ENCODE measurements around the gene RTL1. TPM values are rescaled to one million over a fixed set of nuclear protein-coding genes. Genes with fewer than 3 reads are reported as not detected.

The RTL1 gene
- total and polyA plus RNA-seq, 5 donors from 2014 or later: not detected

DNA sequence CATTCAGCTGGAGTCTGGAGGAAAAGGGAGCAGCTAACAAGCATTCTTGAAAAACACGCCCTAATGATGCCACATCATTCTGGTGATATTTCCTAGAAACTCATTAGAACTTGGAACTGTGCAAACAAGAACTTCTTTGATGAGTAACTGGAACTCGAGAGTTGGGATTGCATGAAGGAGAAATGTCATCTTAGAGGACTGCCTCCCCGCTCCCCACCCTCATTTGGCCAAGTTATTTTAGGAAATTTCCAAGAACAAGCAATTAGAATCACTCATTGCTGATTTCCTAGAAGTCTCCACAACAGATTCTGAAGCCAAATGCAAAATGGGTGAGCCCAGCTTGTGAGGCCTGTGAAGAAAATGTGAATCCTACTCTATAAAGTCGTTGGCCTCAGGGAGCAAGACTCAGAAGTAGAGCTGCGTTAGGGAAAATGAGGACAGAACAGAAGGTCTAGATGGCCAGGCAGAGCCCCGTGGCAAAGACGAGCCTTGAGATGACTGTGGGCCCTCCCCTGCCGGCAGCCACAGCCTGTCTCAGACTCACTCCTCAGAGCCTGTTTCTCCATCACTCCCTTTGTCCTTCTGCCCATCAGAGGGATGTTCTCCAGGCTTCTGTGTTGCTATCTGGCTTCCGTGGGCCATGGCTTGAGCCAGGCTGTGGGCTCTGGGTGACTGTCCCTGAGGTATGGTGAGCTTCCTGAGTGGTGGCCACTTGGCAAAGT lies 38.4 kb downstream of the RTL1 start:
- Histone ChIP-seq H3K9me3 (ENCODE audit: control insufficient read depth in 2 of 2, low read length in 2 of 2) (no peaks in the 10 kb centered on the region), H3K4me3 (ENCODE audit: low read depth, low read length) (no peak overlapping the region), H3K27ac (ENCODE audit: insufficient read depth, low read length, poor library complexity, severe bottlenecking) (no peak overlapping the region), H3K4me1 (ENCODE audit: control insufficient read depth, insufficient read depth, low read length, poor library complexity, severe bottlenecking) (no peaks in the 10 kb centered on the region), H3K36me3 (ENCODE audit: control insufficient read depth, insufficient read depth, low read length) (no peaks in the 10 kb centered on the region), H3K27me3 (ENCODE audit: control insufficient read depth, insufficient read depth, low read length) (no peaks in the 10 kb centered on the region)
- ATAC-seq (ENCODE audit: low read depth in 2 of 2) (no peak), DNase-seq (no peak)
- Mint-ChIP-seq H3K9me3 (no peaks in the 10 kb centered on the region), H3K4me1 (no peaks in the 10 kb centered on the region), H3K4me3 (no peak overlapping the region), H3K27me3 (no peaks in the 10 kb centered on the region), H3K36me3 (no peaks in the 10 kb centered on the region), H3K27ac (no peak overlapping the region)

DNA sequence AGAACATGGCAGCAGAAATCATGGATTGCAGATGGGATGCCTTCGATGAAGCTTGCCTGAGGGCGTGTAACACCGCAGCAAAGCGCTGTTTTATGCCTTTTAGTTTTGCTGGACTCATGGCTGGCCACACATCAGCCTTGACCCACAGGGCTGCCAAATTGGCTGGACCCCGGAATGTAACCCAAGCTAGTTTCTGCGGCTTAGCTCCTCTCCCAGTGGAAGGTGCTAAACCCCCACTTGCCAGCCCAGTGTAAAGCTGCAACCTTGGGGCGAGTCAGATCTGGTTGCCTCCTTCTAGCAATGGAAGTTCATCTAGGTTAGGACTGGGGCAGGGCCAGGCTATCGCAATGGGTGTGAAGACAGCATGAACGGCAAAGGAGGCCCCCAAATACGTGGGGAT lies 39.3 kb downstream of the RTL1 start:
- Histone ChIP-seq H3K27me3 (ENCODE audit: control insufficient read depth, insufficient read depth, low read length) (no peaks in the 10 kb centered on the region), H3K27ac (ENCODE audit: insufficient read depth, low read length, poor library complexity, severe bottlenecking) (no peak overlapping the region), H3K36me3 (ENCODE audit: control insufficient read depth, insufficient read depth, low read length) (no peaks in the 10 kb centered on the region), H3K4me1 (ENCODE audit: control insufficient read depth, insufficient read depth, low read length, poor library complexity, severe bottlenecking) (no peaks in the 10 kb centered on the region), H3K9me3 (ENCODE audit: control insufficient read depth in 2 of 2, low read length in 2 of 2) (no peaks in the 10 kb centered on the region), H3K4me3 (ENCODE audit: low read depth, low read length) (no peak overlapping the region)
- no peak for DNase-seq
- H3K4me3 Mint-ChIP-seq: no peak overlapping the region
- H3K36me3 Mint-ChIP-seq: no peaks in the 10 kb centered on the region
- peaks cover 0 to 2% (median 0%) of the 10 kb centered on the region in 7 donors for H3K9me3 Mint-ChIP-seq
- H3K27ac Mint-ChIP-seq: no peak overlapping the region
- no peaks in the 10 kb centered on the region for H3K27me3 Mint-ChIP-seq
- no peak for ATAC-seq (ENCODE audit: low read depth in 2 of 2)
- H3K4me1 Mint-ChIP-seq: no peaks in the 10 kb centered on the region

GRCh38 chr14:100862793-100863192 lies 40.7 kb downstream of the RTL1 start:
- H3K9me3 ChIP-seq (ENCODE audit: control insufficient read depth in 2 of 2, low read length in 2 of 2): no peaks in the 10 kb centered on the region
- no peak overlapping the region for H3K27ac Mint-ChIP-seq
- DNase-seq (no peak), ATAC-seq (ENCODE audit: low read depth in 2 of 2) (no peak)
- peaks cover 0 to 2% (median 0%) of the 10 kb centered on the region in 7 donors for H3K9me3 Mint-ChIP-seq
- H3K36me3 ChIP-seq (ENCODE audit: control insufficient read depth, insufficient read depth, low read length): no peaks in the 10 kb centered on the region
- no peak overlapping the region for H3K4me3 Mint-ChIP-seq
- H3K36me3 Mint-ChIP-seq: no peaks in the 10 kb centered on the region
- H3K4me1 Mint-ChIP-seq: no peaks in the 10 kb centered on the region
- H3K27me3 ChIP-seq (ENCODE audit: control insufficient read depth, insufficient read depth, low read length): no peaks in the 10 kb centered on the region
- H3K27me3 Mint-ChIP-seq: no peaks in the 10 kb centered on the region
- no peak overlapping the region for H3K4me3 ChIP-seq (ENCODE audit: low read depth, low read length)
- H3K4me1 ChIP-seq (ENCODE audit: control insufficient read depth, insufficient read depth, low read length, poor library complexity, severe bottlenecking): no peaks in the 10 kb centered on the region
- H3K27ac ChIP-seq (ENCODE audit: insufficient read depth, low read length, poor library complexity, severe bottlenecking): no peak overlapping the region

DNA sequence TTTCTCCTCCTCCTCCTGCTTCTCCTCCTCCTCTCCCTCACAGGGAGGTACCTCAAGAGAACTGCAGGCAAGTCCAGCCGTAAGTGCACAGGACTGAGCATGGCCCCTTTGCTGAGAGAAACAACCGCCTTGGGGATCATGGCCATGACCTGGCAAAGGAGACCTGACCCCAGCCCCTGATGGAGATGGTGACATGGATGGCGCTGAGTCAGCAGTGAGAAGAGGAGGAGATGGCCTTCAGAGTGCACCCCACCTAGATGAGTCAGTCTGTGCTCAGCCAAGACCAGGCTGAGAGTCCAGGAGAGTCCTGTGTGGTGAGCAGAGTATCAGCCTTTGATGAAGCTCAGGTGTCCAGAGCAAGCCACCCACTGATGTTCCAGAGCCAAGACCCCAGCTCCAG lies 41.2 kb downstream of the RTL1 start:
- Mint-ChIP-seq H3K4me3 (no peak overlapping the region), H3K27ac (no peak overlapping the region), H3K36me3 (no peaks in the 10 kb centered on the region), H3K9me3 (peaks cover 0 to 2% (median 0%) of the 10 kb centered on the region in 7 donors), H3K27me3 (no peaks in the 10 kb centered on the region), H3K4me1 (no peaks in the 10 kb centered on the region)
- Histone ChIP-seq H3K27ac (ENCODE audit: insufficient read depth, low read length, poor library complexity, severe bottlenecking) (no peak overlapping the region), H3K36me3 (ENCODE audit: control insufficient read depth, insufficient read depth, low read length) (no peaks in the 10 kb centered on the region), H3K9me3 (ENCODE audit: control insufficient read depth in 2 of 2, low read length in 2 of 2) (no peaks in the 10 kb centered on the region), H3K4me3 (ENCODE audit: low read depth, low read length) (no peak overlapping the region), H3K27me3 (ENCODE audit: control insufficient read depth, insufficient read depth, low read length) (no peaks in the 10 kb centered on the region), H3K4me1 (ENCODE audit: control insufficient read depth, insufficient read depth, low read length, poor library complexity, severe bottlenecking) (no peaks in the 10 kb centered on the region)
- no peak for ATAC-seq (ENCODE audit: low read depth in 2 of 2)
- no peak for DNase-seq

- H3K27ac Mint-ChIP-seq: no peak overlapping the region
- Histone ChIP-seq H3K4me3 (ENCODE audit: low read depth, low read length) (no peak overlapping the region), H3K4me1 (ENCODE audit: control insufficient read depth, insufficient read depth, low read length, poor library complexity, severe bottlenecking) (no peaks in the 10 kb centered on the region), H3K36me3 (ENCODE audit: control insufficient read depth, insufficient read depth, low read length) (no peaks in the 10 kb centered on the region), H3K9me3 (ENCODE audit: control insufficient read depth in 2 of 2, low read length in 2 of 2) (no peaks in the 10 kb centered on the region), H3K27ac (ENCODE audit: insufficient read depth, low read length, poor library complexity, severe bottlenecking) (no peak overlapping the region), H3K27me3 (ENCODE audit: control insufficient read depth, insufficient read depth, low read length) (no peaks in the 10 kb centered on the region)
- H3K36me3 Mint-ChIP-seq: no peaks in the 10 kb centered on the region
- H3K4me3 Mint-ChIP-seq: no peak overlapping the region
- ATAC-seq (ENCODE audit: low read depth in 2 of 2): no peak
- no peaks in the 10 kb centered on the region for H3K27me3 Mint-ChIP-seq
- H3K9me3 Mint-ChIP-seq: peaks cover 0 to 2% (median 0%) of the 10 kb centered on the region in 7 donors
- H3K4me1 Mint-ChIP-seq: no peaks in the 10 kb centered on the region
- DNase-seq: no peak
These were observed 41.6 kb downstream of the RTL1 start for GRCh38 chr14:100861937-100862247.

DNA sequence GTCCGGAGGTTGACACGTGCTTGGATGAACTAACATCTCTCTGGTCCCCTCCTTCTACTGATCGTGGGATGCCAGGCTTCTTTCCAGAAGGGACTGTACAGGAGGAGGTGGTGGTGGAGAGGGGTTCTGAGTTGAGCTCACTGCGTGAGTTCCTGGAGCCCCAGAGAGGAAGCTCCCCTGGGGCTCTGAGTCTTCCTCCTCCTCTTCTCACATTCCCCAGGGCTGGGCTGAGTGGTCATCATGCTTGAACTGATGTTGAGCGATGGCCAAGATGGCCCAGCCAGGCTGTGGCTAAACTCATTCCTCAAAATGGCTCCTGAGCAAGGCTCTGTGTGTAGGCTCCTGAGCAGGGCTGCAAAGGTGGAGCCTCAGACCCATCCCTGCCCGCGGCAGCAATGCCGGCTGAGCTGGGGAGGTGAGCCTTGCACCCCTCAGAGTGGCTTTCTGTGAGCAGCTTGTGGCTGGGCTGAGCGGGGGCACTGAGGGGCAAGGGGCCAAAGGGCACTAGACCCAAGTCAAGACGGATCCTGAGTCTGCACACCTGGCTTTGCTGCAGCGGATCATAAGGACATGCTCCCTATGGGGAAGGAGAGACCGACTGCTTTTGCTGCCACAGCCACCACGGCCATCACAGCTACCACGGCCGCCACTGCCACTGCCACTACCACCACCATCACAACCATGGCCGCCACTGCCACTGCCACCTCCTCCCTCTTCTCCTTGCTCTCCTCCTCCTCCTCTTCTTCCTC lies 42.2 kb downstream of the RTL1 start:
- no peaks in the 10 kb centered on the region for H3K9me3 ChIP-seq (ENCODE audit: control insufficient read depth in 2 of 2, low read length in 2 of 2)
- DNase-seq (no peak), ATAC-seq (ENCODE audit: low read depth in 2 of 2) (no peak)
- H3K4me3 ChIP-seq (ENCODE audit: low read depth, low read length): no peak overlapping the region
- Mint-ChIP-seq H3K27me3 (no peaks in the 10 kb centered on the region), H3K4me3 (no peak overlapping the region), H3K36me3 (no peaks in the 10 kb centered on the region), H3K27ac (no peak overlapping the region), H3K4me1 (no peaks in the 10 kb centered on the region), H3K9me3 (peaks cover 0 to 2% (median 0%) of the 10 kb centered on the region in 7 donors)
- no peak overlapping the region for H3K27ac ChIP-seq (ENCODE audit: insufficient read depth, low read length, poor library complexity, severe bottlenecking)
- no peaks in the 10 kb centered on the region for H3K27me3 ChIP-seq (ENCODE audit: control insufficient read depth, insufficient read depth, low read length)
- no peaks in the 10 kb centered on the region for H3K36me3 ChIP-seq (ENCODE audit: control insufficient read depth, insufficient read depth, low read length)
- no peaks in the 10 kb centered on the region for H3K4me1 ChIP-seq (ENCODE audit: control insufficient read depth, insufficient read depth, low read length, poor library complexity, severe bottlenecking)

GRCh38 chr14:100860556-100861187 lies 42.9 kb downstream of the RTL1 start:
- ATAC-seq (ENCODE audit: low read depth in 2 of 2): no peak
- Mint-ChIP-seq H3K9me3 (peaks cover 0 to 2% (median 0%) of the 10 kb centered on the region in 7 donors), H3K27me3 (peaks cover 5% of the 10 kb centered on the region), H3K36me3 (no peaks in the 10 kb centered on the region), H3K4me1 (no peaks in the 10 kb centered on the region), H3K27ac (no peak overlapping the region), H3K4me3 (no peak overlapping the region)
- Histone ChIP-seq H3K4me1 (ENCODE audit: control insufficient read depth, insufficient read depth, low read length, poor library complexity, severe bottlenecking) (no peaks in the 10 kb centered on the region), H3K9me3 (ENCODE audit: control insufficient read depth in 2 of 2, low read length in 2 of 2) (no peaks in the 10 kb centered on the region), H3K36me3 (ENCODE audit: control insufficient read depth, insufficient read depth, low read length) (no peaks in the 10 kb centered on the region), H3K27me3 (ENCODE audit: control insufficient read depth, insufficient read depth, low read length) (no peaks in the 10 kb centered on the region), H3K27ac (ENCODE audit: insufficient read depth, low read length, poor library complexity, severe bottlenecking) (no peak overlapping the region), H3K4me3 (ENCODE audit: low read depth, low read length) (no peak overlapping the region)
- DNase-seq: no peak
